HepG2 (cell line): ENCODE results near the gene PPHLN1. TPM values are rescaled to one million over a fixed set of nuclear protein-coding genes. Genes with fewer than 3 reads are reported as not detected.
A peak's percentile ranks its signal among the peaks of the same experiment; 100 is the strongest.

Experiments used
- ELF3 ChIP-seq: IDR thresholded peaks from 2 replicates; pipeline ENCODE4 v1.6.1; 2016; ENCODE audit warnings: missing genetic modification reagents, missing compliant biosample characterization
- FOXK2 ChIP-seq: fragments of 450-650 bp; IDR thresholded peaks from 2 replicates; pipeline ENCODE4 v1.6.1; 2016
- FOXP1 ChIP-seq, 2 experiments: fragments of 450-650 bp in 1 of 2; IDR thresholded peaks; 2 replicates each; pipeline ENCODE4 v1.6.1; 2017 to 2018; ENCODE audit warnings: antibody characterized with exemption in 1 of 2
- KDM1A ChIP-seq: IDR thresholded peaks from 2 replicates; pipeline ENCODE4 v1.6.1; 2016; ENCODE audit warnings: missing compliant biosample characterization
- KLF16 ChIP-seq, 2 experiments: sonication (generic) in 1 of 2; formaldehyde crosslinking in 1 of 2; IDR thresholded peaks; 2 replicates each; pipeline versions ENCODE4 v1.6.1 to v1.8.0; 2016 to 2023; ENCODE audit warnings: missing genetic modification reagents in 2 of 2, missing compliant biosample characterization in 1 of 2
- MAFF ChIP-seq: IDR thresholded peaks from 2 replicates; pipeline ENCODE4 v1.6.1; 2011; ENCODE audit warnings: low read depth, low read length, improper control_type of control experiment
- NFIC ChIP-seq: IDR thresholded peaks from 2 replicates; pipeline ENCODE4 v1.6.1; 2012; ENCODE audit warnings: mild to moderate bottlenecking, low read length, inconsistent platforms
- RCOR2 ChIP-seq: IDR thresholded peaks from 2 replicates; pipeline ENCODE4 v1.6.1; 2016; ENCODE audit warnings: missing biosample characterization, missing genetic modification reagents
- SMC3 ChIP-seq: IDR thresholded peaks from 2 replicates; pipeline ENCODE4 v1.6.1; 2011; ENCODE audit warnings: low read length, improper control_type of control experiment
- STAG1 ChIP-seq: sonication (generic); formaldehyde crosslinking; IDR thresholded peaks from 2 replicates; pipeline ENCODE4 v1.4.0; 2020; ENCODE audit warnings: missing genetic modification reagents
- TCF7 ChIP-seq: sonication (generic); IDR thresholded peaks from 2 replicates; pipeline ENCODE4 v1.6.1; 2016; ENCODE audit warnings: antibody characterized with exemption, low read depth
- ZNF501 ChIP-seq: sonication (generic); formaldehyde crosslinking; IDR thresholded peaks from 2 replicates; pipeline ENCODE4 v1.5.1; 2020; ENCODE audit warnings: mild to moderate bottlenecking, moderate library complexity, missing genetic modification reagents
- ZNF749 ChIP-seq: sonication (generic); formaldehyde crosslinking; IDR thresholded peaks from 2 replicates; pipeline ENCODE4 v1.8.0; 2022; ENCODE audit warnings: mild to moderate bottlenecking, missing genetic modification reagents, moderate library complexity, borderline replicate concordance
- ZNF839 ChIP-seq: sonication (generic); formaldehyde crosslinking; IDR thresholded peaks from 2 replicates; pipeline ENCODE4 v1.4.0; 2020; ENCODE audit warnings: missing genetic modification reagents, mild to moderate bottlenecking, borderline replicate concordance
- ZSCAN25 ChIP-seq: sonication (generic); formaldehyde crosslinking; IDR thresholded peaks from 2 replicates; pipeline ENCODE4 v1.8.0; 2022; ENCODE audit warnings: mild to moderate bottlenecking, missing genetic modification reagents
- ZSCAN30 ChIP-seq: sonication (generic); formaldehyde crosslinking; IDR thresholded peaks from 2 replicates; pipeline ENCODE4 v1.5.0; 2020; ENCODE audit warnings: mild to moderate bottlenecking, missing genetic modification reagents
- polyA plus RNA-seq, 8 experiments: library from polyadenylated mRNA; depleted of rRNA in 3 of 8; stranded (reverse) in 7 of 8; unstranded in 1 of 8; fragments of >200 nt; fragmentation: Illumina TruSeq in 4 of 8; extraction: Trizol in 4 of 8; gene quantifications; 2 replicates each; pipeline versions ENCODE4 v1.2.1 to v1.2.3, GENCODE V29; 2011 to 2016; ENCODE audit warnings: low read depth in 4 of 8, missing spikeins in 1 of 8, mixed read lengths in 1 of 8; ENCODE audit not compliant: insufficient read depth in 1 of 8
- total RNA-seq, 5 experiments: library from RNA; depleted of rRNA; stranded (reverse); fragments of >200 nt; fragmentation: Illumina TruSeq; extraction: Trizol; gene quantifications; 2 replicates each; pipeline ENCODE4 v1.2.3, GENCODE V29; 2016; ENCODE audit warnings: low read depth in 1 of 5
- TF ChIP-seq, protein P1 (sequence below): sonication (generic); formaldehyde crosslinking; IDR thresholded peaks from 2 replicates; pipeline ENCODE4 v1.9.0; 2022; ENCODE audit warnings: low read depth, missing genetic modification reagents
- TF ChIP-seq, protein P2 (sequence below): sonication (generic); formaldehyde crosslinking; IDR thresholded peaks from 2 replicates; pipeline ENCODE4 v1.5.0; 2020; ENCODE audit warnings: missing genetic modification reagents
- TF ChIP-seq, protein P3 (sequence below): sonication (generic); formaldehyde crosslinking; IDR thresholded peaks from 2 replicates; pipeline ENCODE4 v1.5.1; 2020; ENCODE audit warnings: missing genetic modification reagents, mild to moderate bottlenecking, borderline replicate concordance
- TF ChIP-seq, protein P4 (sequence below): sonication (generic); formaldehyde crosslinking; IDR thresholded peaks from 2 replicates; pipeline ENCODE4 v1.4.0; 2020; ENCODE audit warnings: missing genetic modification reagents
- TF ChIP-seq, protein P5 (sequence below): sonication (generic); formaldehyde crosslinking; IDR thresholded peaks from 2 replicates; pipeline ENCODE4 v1.5.1; 2020; ENCODE audit warnings: mild to moderate bottlenecking, missing genetic modification reagents, moderate library complexity

PPHLN1 gene
- total and polyA plus RNA-seq, 2 of the 13 experiments (the other 11 are each of a cell fraction or from before 2014, with no cell fraction given), result 43.4 to 66.0 TPM

DNA sequence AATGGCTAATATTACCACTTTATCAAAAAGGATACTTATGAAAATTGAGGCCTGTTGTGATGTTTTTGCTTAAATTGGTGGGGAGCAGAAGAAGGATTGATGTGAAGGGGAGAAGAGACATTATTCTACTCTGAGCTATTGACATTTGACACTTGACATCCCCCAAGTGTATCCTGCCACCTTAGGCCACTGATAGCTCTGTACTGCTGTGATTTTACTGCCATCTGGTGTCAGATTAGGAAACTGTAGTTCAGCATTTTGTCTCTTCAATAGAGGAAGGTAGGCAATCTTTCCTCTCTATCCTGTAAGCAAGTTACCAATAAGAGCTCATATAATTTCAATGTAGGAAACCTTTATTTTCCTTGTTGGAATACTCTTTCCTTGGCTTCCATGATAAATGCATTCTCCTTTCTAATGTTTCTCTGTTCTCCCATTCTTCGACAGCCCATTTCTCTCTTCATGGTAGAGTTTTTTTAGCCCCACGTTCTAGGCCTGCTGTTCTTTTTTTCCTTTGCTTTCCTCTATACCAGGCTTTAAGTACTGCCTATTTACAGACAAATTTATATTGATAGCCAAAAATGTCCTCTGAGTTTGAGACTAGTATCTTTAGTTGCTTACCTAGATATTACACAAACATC is 46.3 kb downstream of the PPHLN1 start (continued):
- TF ChIP-seq ZNF839 (no peak), MAFF (0 out of 2 replicates have a peak, but pooled peaks have one; percentile 23), ZSCAN25 (CRISPR knock-in tag) (no peak), ZNF501 (CRISPR knock-in tag) (no peak), NFIC (no peak), FOXK2 (no peak), STAG1 (peak; percentile 87), RCOR2 (no peak), ZSCAN30 (CRISPR knock-in tag) (no peak), KLF16 (CRISPR knock-in tag; IDR thresholded peaks at IDR 0.05) (no peak), TCF7 (no peak), ELF3 (CRISPR knock-in tag) (0 out of 2 replicates have a peak, but pooled peaks have one; percentile 21), SMC3 (peak; percentile 67; the same call in 1 of the 2 replicates), KDM1A (no peak), ZNF749 (CRISPR knock-in tag) (no peak), FOXP1 (IDR thresholded peaks at IDR 0.05) (no peak), FOXP1 (CRISPR knock-in tag; IDR thresholded peaks at IDR 0.05) (no peak)
- TF ChIP-seq, protein P1, sequence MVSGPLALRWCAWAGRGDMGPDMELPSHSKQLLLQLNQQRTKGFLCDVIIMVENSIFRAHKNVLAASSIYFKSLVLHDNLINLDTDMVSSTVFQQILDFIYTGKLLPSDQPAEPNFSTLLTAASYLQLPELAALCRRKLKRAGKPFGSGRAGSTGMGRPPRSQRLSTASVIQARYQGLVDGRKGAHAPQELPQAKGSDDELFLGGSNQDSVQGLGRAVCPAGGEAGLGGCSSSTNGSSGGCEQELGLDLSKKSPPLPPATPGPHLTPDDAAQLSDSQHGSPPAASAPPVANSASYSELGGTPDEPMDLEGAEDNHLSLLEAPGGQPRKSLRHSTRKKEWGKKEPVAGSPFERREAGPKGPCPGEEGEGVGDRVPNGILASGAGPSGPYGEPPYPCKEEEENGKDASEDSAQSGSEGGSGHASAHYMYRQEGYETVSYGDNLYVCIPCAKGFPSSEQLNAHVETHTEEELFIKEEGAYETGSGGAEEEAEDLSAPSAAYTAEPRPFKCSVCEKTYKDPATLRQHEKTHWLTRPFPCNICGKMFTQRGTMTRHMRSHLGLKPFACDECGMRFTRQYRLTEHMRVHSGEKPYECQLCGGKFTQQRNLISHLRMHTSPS, result no peak
- TF ChIP-seq, protein P2, sequence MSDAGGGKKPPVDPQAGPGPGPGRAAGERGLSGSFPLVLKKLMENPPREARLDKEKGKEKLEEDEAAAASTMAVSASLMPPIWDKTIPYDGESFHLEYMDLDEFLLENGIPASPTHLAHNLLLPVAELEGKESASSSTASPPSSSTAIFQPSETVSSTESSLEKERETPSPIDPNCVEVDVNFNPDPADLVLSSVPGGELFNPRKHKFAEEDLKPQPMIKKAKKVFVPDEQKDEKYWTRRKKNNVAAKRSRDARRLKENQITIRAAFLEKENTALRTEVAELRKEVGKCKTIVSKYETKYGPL (CRISPR knock-in tag), result no peak
- TF ChIP-seq, protein P3, sequence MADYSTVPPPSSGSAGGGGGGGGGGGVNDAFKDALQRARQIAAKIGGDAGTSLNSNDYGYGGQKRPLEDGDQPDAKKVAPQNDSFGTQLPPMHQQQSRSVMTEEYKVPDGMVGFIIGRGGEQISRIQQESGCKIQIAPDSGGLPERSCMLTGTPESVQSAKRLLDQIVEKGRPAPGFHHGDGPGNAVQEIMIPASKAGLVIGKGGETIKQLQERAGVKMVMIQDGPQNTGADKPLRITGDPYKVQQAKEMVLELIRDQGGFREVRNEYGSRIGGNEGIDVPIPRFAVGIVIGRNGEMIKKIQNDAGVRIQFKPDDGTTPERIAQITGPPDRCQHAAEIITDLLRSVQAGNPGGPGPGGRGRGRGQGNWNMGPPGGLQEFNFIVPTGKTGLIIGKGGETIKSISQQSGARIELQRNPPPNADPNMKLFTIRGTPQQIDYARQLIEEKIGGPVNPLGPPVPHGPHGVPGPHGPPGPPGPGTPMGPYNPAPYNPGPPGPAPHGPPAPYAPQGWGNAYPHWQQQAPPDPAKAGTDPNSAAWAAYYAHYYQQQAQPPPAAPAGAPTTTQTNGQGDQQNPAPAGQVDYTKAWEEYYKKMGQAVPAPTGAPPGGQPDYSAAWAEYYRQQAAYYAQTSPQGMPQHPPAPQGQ (CRISPR knock-in tag), result no peak
- TF ChIP-seq, protein P4, sequence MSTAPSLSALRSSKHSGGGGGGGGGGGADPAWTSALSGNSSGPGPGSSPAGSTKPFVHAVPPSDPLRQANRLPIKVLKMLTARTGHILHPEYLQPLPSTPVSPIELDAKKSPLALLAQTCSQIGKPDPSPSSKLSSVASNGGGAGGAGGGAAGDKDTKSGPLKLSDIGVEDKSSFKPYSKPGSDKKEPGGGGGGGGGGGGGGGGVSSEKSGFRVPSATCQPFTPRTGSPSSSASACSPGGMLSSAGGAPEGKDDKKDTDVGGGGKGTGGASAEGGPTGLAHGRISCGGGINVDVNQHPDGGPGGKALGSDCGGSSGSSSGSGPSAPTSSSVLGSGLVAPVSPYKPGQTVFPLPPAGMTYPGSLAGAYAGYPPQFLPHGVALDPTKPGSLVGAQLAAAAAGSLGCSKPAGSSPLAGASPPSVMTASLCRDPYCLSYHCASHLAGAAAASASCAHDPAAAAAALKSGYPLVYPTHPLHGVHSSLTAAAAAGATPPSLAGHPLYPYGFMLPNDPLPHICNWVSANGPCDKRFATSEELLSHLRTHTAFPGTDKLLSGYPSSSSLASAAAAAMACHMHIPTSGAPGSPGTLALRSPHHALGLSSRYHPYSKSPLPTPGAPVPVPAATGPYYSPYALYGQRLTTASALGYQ (CRISPR knock-in tag), result no peak
- TF ChIP-seq, protein P5, sequence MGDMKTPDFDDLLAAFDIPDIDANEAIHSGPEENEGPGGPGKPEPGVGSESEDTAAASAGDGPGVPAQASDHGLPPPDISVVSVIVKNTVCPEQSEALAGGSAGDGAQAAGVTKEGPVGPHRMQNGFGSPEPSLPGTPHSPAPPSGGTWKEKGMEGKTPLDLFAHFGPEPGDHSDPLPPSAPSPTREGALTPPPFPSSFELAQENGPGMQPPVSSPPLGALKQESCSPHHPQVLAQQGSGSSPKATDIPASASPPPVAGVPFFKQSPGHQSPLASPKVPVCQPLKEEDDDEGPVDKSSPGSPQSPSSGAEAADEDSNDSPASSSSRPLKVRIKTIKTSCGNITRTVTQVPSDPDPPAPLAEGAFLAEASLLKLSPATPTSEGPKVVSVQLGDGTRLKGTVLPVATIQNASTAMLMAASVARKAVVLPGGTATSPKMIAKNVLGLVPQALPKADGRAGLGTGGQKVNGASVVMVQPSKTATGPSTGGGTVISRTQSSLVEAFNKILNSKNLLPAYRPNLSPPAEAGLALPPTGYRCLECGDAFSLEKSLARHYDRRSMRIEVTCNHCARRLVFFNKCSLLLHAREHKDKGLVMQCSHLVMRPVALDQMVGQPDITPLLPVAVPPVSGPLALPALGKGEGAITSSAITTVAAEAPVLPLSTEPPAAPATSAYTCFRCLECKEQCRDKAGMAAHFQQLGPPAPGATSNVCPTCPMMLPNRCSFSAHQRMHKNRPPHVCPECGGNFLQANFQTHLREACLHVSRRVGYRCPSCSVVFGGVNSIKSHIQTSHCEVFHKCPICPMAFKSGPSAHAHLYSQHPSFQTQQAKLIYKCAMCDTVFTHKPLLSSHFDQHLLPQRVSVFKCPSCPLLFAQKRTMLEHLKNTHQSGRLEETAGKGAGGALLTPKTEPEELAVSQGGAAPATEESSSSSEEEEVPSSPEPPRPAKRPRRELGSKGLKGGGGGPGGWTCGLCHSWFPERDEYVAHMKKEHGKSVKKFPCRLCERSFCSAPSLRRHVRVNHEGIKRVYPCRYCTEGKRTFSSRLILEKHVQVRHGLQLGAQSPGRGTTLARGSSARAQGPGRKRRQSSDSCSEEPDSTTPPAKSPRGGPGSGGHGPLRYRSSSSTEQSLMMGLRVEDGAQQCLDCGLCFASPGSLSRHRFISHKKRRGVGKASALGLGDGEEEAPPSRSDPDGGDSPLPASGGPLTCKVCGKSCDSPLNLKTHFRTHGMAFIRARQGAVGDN (CRISPR knock-in tag), result no peak
